HG03064 (cell line): ENCODE measurements around the gene RAP2A.

ENCODE experiments used
- ATAC-seq: cut with Tn5 transposase; IDR thresholded peaks from one replicate; pipeline ENCODE4 v1.9.1; 2021; ENCODE audit warnings: low read depth; ENCODE audit not compliant: unreplicated experiment

Gene RAP2A

DNA sequence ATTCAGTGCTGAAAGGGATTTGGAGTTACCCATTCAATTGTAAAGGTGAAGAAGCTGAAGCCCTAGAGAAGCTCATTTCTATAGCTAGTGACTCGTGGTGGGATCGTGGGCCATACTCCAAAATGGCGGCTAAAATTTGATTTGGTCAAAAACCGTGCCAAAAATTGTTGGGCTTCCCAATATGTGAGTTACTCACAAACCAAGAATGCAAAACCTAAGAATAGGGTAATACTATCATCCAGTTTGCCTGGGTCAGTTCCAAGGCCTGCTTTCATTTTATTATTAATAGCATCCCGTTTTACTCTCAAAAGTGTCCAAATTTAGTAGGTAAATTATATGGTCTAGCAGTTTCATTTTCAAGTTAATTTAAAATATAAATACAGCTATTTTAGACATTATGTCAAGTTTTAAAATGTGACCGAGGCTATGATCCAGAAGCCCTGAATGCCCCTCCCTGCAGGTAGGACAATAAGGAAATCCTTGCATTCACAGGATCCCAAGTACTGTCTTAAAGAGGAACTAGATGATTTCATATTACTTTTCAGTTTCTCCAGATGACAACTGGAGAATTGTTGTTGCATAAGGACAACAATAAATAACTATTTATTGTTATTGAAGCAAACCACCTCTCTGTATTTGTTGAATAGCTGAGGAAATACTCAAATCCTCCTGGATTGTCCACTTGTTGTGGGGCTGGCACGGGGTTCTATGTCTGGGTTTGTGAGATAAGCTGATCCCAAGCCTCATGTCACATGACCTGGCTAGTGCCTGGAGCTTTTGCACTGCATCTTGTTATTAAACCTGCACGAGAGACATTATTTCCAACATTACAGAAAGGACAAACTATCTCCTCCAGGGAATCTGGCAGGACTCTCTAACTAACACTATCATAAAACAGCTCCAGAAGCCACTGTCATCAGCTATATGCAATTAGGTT, 11.6 kb upstream of the RAP2A start:
- no peak for ATAC-seq

DNA sequence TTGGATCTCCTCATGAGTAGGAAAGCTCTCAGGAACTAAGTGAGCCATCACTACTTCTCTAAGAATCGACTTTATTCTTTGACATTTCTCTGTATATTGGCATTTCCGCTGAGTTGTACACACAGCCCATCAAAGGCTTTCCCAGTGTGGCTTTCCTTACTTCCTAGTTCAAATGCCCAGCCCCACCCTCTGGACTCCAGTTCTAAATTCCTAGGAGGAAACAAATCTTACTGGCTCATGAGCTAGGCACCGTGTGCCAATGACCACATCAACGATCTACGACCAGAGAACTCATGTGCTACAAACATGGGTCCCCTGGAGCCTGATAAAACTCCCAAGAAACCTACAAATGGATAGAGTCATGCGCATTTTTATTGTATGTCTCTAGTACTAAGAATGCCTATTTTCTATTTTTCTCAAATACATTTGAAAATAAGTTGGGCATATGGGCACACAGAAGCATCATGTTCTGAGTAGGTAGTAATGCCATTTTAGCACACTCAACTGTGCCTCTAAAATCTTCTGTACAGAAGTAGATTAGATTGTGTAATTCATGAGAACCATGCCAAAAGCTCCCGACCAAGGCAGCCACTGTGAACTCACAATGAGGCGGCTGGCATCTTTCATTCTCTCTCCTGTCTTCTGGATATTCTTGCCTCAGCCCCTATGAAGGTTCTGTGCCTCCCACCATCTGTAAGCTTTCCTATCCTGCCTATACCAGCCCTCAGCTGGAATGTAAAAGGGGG, 10.5 kb upstream of the RAP2A start:
- no peak for ATAC-seq

DNA sequence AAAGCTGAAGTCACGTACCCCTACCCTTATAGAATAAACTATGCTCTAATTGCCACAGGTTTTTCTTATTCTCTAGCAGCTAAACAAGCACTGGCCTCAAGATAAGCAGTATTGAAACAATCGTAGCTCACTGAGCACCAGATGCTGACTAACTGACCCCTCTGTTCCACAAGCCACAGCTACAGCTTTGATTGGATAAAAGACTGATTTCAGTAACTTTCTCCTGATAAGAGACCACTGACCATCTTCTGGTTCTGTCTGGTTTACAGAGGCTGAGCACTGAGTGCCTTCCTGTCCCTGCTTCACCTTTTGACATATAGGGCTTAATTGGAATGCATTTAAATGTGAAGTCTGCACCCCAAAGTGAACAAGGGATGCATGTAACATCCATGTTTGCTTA, 8.4 kb upstream of the RAP2A start:
- ATAC-seq = no peak

DNA sequence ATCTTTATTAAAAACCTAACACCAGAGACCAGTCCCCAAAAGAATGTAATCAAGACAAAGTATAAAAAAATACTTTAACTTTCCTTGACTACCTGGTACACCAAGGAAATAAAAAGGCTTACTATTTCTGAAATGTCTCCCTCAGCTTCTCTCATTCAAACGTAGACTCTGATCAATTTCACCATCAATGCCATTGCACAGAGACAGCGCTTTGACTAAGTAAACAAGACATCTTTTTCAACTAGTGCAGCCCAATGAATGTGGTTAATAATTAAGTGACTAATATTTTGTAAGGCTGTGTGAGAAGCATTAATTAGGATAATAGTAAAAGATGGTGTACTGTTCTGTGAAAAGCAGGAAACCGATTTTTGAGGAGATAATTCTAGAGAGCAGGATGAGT, 7.3 kb upstream of the RAP2A start:
- no peak for ATAC-seq

DNA sequence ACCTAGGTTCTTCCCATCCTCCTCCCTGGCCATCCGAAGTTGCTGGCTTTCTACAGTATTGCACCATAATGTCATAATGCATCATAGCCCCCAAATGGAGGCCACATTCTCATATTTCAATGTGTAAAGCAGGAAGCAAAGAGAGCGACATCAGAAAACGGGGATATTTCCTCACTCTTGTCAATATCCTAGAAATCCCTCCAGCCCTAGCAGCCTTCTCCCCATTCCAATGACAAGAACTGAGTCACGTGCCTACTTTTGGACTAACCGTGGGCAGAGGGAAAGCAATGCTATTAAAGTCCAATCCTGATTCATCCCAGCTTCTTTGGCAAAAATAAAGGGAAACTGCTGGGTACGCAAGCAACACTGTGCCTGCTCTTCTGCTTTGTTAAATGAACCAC, 4.3 kb upstream of the RAP2A start:
- no peak for ATAC-seq

DNA sequence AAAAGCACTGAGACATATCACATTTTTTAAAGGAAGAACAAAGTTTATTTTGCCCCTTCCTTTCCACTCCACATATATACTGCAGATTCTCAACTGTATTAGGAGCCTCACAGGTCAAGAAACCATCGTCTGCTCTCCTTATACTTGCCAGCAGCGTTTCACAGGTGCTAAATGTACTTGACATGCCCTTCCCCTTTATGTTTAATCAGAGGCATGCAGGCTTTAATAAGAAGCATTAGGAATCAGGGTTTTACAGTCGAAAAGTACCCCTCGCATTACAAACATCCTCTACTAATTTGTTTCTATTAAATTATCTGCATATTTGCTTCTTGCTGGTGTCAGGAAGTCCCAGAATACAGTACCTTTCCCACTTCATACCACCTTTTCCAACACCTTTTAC, 3.7 kb upstream of the RAP2A start:
- no peak for ATAC-seq

DNA sequence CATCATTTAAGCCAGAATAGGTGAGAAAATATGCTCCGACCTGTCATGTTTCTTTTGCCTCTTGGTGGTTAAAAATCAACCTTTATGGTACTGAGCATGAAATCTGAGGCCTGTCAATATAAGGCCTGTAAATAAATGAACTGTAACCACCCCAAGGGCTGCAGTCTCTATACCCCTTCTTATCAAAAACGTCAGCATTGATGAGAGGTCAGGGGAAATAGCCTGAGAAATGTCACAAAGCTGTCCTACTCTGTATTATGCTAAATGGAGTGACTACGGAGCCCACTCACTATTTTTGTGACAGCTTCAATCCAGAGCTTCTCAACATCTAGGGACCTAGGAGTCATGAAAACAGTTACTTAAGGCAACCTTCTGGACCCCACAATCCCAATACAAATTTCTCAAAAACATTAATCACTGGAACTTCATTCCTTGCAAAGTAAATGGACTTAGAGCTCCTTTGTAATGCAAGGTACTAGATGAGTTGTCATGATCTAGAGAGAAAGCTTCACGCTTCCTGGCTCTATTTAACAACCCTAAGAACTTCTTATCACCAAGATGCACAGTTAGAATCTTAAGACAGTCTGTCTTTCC, 2.7 kb upstream of the RAP2A start:
- ATAC-seq = no peak

DNA sequence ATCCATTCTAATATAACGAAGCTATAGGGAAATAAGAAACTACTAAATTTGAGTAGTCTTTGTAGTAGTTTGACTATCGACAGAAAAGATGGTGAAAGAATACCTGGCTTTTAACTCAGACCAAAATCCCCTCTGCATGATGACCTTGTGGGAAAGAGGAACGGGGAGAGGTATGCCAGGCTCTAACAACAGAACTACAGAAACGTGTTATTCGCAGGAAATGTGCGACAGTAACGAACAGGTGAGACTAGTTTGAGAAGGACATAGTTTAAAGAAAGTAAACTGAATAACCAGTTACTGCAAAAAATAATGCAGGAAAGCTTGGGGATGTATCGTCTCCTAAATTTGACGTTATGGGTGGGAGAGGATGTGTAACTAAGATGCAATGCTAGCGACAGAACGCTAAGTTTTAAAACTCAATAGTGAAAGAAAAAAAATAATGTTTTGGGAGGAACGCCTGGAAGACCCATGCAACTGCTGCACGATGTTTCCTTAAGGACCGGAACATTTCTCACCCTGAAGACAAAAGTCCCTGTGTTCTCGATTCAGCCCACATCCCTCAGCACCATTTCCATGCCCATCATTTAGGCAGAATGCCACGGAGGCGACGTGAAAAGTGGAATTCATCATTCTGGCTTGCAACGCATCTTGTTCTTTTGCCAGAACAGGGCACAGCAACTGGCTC, 1.6 kb upstream of the RAP2A start:
- ATAC-seq = no peak

DNA sequence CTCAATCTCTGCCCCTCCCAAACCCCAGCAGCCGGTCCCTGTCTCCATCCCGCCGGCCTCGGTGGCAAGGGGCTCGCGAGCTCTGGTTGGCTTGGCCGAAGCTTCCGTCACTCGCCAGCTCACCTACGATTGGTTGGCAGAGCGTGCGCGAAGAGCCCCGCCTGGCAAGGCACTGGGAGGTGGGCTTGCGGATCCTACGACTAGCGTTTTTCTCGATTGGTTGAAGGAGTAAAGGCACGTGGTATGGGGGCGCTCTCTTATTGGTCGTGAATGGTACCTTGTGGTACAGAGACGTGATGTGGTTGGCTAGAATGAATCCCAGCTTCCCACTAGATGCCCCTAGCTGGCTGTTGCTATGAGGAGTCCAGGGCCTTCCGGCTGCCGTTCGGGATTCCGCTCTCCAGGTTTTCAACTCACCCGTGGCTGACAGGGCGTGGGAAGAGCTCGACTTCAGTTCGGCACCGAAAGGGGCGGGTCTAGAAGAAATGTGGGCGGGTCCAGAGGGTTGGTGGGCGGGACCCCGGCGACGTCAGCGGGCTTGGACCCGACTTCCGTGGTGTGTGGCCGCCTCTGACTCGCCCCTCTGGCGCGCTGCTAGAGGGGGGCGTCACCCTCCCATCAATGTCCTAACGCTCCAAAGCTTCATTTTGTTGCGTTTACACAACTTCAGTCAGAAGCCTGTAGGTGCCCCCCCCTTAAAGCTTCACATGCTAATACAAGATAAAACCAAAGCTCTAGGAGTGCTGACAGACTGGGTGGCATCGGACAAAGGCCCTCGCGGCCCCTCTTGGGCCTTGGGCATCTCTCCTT, 847 bp upstream of the RAP2A start:
- peak; percentile 74 for ATAC-seq

DNA sequence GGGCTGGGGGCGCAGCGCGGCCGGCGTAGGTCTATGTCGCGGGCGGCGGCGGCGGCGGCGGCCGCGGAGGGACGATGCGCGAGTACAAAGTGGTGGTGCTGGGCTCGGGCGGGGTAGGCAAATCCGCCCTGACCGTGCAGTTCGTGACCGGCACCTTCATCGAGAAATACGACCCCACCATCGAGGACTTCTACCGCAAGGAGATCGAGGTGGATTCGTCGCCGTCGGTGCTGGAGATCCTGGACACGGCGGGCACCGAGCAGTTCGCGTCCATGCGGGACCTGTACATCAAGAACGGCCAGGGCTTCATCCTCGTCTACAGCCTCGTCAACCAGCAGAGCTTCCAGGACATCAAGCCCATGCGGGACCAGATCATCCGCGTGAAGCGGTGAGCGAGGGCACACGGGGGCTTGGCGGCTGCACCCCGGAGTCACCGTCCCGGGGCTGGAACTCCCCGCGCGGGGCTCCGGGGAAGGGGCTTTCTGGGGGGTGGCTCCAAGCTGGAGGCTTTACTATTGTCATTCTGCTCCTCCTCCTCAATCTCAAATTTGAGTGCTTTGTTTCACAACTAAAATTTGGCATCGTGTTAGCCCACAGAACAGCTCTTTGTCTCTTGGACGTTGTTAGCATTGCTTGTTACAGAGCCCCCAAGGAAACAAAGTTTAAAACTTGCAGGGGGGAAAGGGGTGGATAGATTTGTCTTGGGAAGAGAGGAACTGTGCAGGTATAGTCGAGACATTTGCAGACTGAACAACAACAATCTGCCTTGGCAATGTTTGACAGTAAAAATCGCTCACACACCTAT, 630 bp downstream of the RAP2A start:
- peak; percentile 2 for ATAC-seq

DNA sequence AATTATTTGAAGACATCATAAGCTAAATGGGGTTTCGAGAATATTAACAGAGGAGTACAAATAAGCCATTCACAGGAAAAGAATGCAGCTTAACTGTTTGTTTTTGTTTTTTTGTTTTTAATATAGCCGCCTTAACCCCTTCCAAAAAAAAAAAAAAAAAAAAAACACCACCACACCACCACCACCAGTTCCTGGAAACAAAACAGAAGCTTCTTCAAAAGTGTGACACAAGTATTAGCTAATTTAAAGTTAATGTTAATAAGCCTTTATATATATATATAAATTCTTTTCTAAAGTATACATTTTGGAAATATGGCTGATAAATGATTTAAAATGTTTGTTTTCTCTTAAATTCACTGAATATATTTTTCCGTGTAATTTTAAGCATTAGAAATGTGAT, 1.4 kb downstream of the RAP2A start:
- no peak for ATAC-seq

DNA sequence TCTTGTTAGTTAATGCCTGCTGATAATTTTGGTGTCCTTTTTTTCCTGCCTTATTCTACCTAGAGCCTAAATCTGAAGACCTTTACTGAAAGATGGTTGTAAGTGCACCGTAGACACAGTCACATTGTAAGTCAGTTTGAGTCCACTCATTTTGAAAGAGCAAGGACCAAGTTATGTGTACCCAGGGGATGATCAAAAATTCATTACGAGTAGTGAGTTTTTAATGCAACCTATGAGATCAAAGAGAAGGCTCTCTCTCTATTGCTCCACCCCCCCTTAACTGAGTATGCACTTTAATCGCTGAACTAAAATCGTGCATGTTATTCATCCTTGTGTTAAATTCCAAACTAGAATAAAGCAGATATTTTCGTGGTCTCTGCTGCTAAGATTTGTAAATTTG, 1.8 kb downstream of the RAP2A start:
- ATAC-seq = no peak

DNA sequence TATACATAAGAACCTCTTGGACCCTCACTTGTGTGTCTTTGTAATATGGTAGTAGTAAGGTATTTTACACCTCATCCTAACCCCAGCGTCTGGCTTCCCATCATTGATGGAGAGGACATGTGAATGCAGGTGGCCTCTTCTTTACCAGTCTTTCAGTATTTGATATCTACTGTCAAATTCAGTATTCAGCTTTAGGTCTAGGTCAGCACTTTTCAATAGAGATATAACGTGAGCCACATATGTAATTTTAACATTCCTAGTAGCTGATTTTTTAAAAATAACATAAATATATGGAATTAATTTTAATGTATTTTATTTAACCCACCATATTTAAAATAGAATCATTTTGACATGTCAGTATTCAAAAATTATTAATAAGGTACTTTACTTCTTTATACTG, 2.9 kb downstream of the RAP2A start:
- ATAC-seq = no peak

DNA sequence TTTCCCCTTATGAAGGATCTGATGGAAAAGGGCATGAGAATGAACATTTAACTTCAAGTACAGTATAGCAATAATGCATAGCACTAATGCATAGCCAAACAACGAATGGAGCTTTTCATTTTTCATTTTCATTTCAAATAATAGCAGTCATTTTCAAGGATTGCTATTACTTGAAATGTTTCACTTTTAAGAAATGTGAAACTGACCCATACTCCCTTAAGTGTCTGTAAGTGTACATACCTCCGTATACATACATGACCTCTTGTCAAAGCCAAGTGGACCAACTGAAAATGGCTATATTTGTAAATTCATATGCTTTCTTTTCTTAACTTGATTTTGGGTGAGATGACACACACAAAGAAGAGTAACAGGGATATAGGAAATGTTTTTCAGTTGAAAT, 3.8 kb downstream of the RAP2A start:
- ATAC-seq = no peak

DNA sequence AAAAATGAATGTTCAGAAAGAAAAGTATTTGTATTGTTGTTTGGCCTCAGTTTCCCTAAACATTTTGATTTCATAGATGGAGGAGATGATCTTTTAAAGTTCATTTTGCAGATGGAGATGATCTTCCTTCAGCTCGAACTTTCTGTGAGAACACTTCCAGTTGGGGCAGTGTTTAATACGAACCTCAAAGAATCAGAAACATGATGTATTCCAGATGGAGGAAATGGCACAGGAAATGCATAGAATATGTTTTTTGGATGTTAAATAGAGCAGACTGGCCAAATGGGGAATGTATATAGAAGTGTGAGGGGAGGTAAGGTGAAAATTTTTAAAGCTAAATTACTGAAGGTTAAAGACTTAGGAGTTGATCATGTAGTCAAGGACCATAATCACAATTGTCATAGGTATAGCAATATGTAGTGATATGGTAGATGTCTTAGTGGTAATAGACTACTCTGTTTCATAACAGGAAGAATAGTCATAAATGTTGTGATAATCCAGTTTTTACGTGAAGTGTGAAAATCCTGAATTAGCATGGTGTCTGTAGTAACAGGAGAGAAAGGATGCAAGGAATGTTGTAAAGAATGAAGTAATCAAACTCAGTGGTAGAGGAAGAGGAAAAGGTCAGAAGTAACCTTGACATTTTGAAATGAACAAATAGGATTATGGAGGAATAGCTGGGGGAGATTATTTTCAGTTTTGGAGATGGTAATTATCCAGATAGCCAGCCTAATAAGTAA, 5.1 kb downstream of the RAP2A start:
- no peak for ATAC-seq

DNA sequence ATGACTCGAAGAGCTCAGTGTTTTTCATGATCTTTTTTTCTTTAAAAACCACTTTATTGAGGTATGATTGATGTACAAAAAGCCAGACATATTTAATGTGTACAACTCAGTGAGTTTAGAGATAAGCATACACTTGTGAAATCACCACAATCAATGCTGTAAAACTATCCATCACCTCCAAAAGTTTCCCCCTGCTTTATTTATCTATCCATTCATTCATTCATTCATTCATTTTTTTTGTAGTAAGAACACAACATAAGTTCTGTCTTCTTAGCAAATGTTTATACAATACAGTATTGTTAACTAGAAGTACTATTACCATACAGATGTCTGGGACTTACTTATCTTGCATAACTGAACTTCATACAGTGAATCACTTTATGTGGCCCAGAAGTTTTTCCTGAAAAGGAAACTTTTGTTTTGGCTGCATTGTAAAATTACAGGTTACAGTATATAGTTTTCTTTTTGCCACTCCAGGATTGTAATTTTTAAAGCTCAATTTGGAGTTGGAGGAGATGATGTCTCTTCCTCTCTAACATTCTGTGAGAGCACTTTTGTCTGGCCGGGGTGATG, 6.7 kb downstream of the RAP2A start:
- no peak for ATAC-seq

DNA sequence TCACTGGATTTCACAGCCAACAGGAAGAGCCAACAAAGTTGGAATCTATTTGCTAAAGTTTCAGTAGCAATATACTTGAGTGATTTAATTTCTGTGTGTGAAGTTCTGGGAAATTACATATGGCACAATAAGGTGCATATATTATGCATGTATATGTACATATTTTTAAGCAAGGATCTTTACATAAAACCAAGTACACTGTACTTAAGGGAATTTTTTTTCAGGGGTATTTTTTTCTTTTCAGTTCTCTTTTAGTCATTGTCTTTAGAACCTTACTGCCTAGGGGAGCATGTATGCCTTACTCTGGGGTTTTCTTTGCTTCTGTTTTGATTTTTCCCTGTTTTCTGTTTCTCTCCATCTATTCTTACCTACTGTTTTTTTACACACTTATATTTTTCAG, 7.4 kb downstream of the RAP2A start:
- peak; percentile 51 for ATAC-seq

DNA sequence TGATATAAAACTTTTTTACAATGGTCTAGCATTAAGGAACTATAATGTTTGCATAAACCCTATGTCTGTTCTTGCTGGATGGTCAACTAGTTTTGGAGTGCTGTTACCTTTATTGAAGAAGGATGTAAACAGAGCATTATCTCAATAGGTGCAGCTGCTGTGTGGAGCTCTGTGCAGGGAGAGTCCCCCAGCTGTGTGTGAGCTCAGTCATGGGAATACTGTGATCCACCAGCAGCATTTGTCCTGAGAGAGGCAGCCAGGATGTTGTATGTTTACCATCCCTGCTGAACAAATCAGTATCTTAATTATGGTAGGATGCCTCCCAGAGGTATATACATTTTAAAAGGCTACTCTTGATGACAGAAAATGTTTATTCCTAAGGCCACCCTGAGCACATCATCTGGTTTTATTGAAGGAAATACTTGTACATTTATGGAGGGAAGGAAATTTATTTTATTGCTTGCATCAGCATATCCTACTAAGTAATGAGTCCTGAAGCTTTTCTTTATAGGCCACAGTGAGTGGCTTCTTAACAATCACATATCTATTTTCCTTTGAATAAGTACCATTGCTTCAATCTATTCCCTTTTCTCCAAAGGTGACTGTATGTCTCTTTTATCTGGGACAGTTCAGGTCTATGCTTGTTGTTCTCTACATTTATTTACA, 11.7 kb downstream of the RAP2A start:
- ATAC-seq = no peak
